ENCODE results near the gene CD86.

The CD86 gene

GRCh38 chr3:122092460-122093165, 37.5 kb downstream of the CD86 start:
- peak; percentile 71 for DNase-seq

GRCh38 chr3:122094125-122094524, 39.0 kb downstream of the CD86 start:
- no peak for DNase-seq

- DNase-seq, result no peak
Measured at GRCh38 chr3:122094693-122095092, 39.5 kb downstream of the CD86 start.

GRCh38 chr3:122097141-122097540, 42.0 kb downstream of the CD86 start:
- DNase-seq, result no peak

- DNase-seq, result no peak
Measured at GRCh38 chr3:122098611-122099010, 43.4 kb downstream of the CD86 start.

GRCh38 chr3:122099255-122099654, 44.1 kb downstream of the CD86 start:
- no peak for DNase-seq

- DNase-seq, result no peak
Measured at GRCh38 chr3:122100083-122100482, 44.9 kb downstream of the CD86 start.

GRCh38 chr3:122100591-122101463, 45.7 kb downstream of the CD86 start:
- DNase-seq, result no peak

- DNase-seq, result peak; percentile 63
Measured at GRCh38 chr3:122101646-122102045, 46.5 kb downstream of the CD86 start.

- DNase-seq, result peak; percentile 63
Measured at GRCh38 chr3:122102191-122102935, 47.2 kb downstream of the CD86 start.

- no peak for DNase-seq
Measured at GRCh38 chr3:122103821-122104514, 48.8 kb downstream of the CD86 start.

- no peak for DNase-seq
Measured at GRCh38 chr3:122104515-122105194, 49.5 kb downstream of the CD86 start.

- no peak for DNase-seq
Measured at GRCh38 chr3:122105626-122106025, 50.5 kb downstream of the CD86 start.

- no peak for DNase-seq
Measured at GRCh38 chr3:122107171-122107570, 52.0 kb downstream of the CD86 start.

GRCh38 chr3:122111974-122112373, 56.8 kb downstream of the CD86 start:
- DNase-seq, result no peak

- no peak for DNase-seq
Measured at GRCh38 chr3:122112754-122113153, 57.6 kb downstream of the CD86 start.

GRCh38 chr3:122123850-122124249, 68.7 kb downstream of the CD86 start:
- DNase-seq, result no peak

- no peak for DNase-seq
Measured at GRCh38 chr3:122132949-122133540, 77.9 kb downstream of the CD86 start.

- DNase-seq, result peak; percentile 69
Measured at GRCh38 chr3:122146466-122146865, 91.3 kb downstream of the CD86 start.

GRCh38 chr3:122148941-122149627, 93.9 kb downstream of the CD86 start:
- no peak for DNase-seq

GRCh38 chr3:122151480-122151879, 96.3 kb downstream of the CD86 start:
- DNase-seq, result no peak
